LNCaP clone FGC (cell line): ENCODE measurements around the gene SNX2.

Experiments
- DNase-seq: peaks from one replicate; pipeline ENCODE4 v3.0.0-alpha.2; 2011; ENCODE audit warnings: low read depth
- H3K4me3 ChIP-seq: 2 replicates; pipeline ENCODE4 v1.5.1; 2011; ENCODE audit warnings: mild to moderate bottlenecking, low read depth, low read length, control low read depth
- CTCF ChIP-seq: IDR thresholded peaks from 2 replicates; pipeline ENCODE4 v1.5.1; 2012; ENCODE audit warnings: mild to moderate bottlenecking; ENCODE audit not compliant: control insufficient read depth, insufficient read depth; ENCODE audit errors: extremely low read depth

The SNX2 gene

GRCh38 chr5:122790354-122791103 lies 15.6 kb downstream of the SNX2 start:
- no peak for TF ChIP-seq CTCF
- no peak for DNase-seq
- H3K4me3 ChIP-seq = no peak overlapping the region

- no peak for TF ChIP-seq CTCF
- H3K4me3 ChIP-seq = no peak overlapping the region
- DNase-seq = no peak
Observed at GRCh38 chr5:122805481-122805880, 30.6 kb downstream of the SNX2 start.

DNA sequence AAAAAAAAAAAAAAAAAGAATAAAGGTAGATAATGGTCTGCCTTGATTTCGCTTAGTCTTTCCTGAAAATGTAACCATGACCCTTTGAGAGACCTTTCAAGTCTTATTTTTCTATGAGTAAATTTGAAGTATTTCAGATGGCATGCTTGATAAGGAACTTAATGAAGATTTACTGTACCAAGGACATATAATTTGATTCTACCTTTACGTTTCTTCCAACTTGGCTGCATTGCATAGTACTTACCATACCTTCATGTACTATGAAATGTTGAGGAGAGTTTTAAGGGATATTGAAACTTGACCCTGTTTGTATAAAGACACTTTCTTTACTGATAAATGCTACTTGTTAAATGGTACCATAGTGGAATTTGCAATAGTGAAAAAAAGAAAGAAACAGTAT lies 35.5 kb downstream of the SNX2 start:
- TF ChIP-seq CTCF = no peak
- no peak overlapping the region for H3K4me3 ChIP-seq
- no peak for DNase-seq

- H3K4me3 ChIP-seq = no peak overlapping the region
- TF ChIP-seq CTCF = no peak
- no peak for DNase-seq
Observed at GRCh38 chr5:122815218-122815767, 40.4 kb downstream of the SNX2 start.

DNA sequence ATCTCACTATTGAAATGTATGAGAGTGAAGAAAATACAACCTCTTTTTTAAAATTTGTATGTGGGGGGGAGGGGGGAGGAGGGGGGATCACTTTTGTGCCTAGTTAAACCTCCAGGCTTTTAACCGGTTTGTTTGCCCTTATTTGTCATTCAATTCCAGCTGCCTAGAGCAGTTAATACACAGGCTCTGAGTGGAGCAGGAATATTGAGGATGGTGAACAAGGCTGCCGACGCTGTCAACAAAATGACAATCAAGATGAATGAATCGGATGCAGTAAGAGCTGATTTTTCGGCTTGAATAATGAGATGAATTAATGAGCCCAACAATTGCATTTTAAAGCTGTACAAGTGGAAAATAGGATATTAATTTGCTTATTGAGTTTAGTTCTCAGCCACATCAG lies 41.9 kb downstream of the SNX2 start:
- TF ChIP-seq CTCF = no peak
- H3K4me3 ChIP-seq = no peak overlapping the region
- no peak for DNase-seq

- no peak for DNase-seq
- TF ChIP-seq CTCF = no peak
- H3K4me3 ChIP-seq = no peak overlapping the region
Observed at GRCh38 chr5:122831984-122832383, 57.1 kb downstream of the SNX2 start.

DNA sequence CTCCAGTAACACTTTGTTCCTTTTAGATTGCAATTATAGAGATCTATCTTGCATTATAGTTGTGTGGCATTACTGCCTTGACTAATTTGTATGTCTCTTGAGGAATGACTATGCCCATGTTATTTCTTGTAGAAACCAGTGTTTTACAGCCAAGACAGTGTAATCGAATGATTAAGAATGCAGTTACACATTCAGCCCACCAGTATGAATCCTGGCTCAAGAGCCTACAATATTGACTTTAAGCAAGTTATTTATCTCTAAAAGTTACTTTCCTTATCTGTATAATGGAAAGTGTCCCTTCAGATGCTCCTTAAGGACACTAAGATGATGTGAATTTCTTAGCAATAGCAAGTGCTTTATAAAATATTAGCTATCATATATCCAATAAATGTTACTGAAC lies 60.8 kb downstream of the SNX2 start:
- no peak for TF ChIP-seq CTCF
- no peak for DNase-seq
- H3K4me3 ChIP-seq = no peak overlapping the region
